Thyroid gland (tissue), 4 donors: Measurements from ENCODE around the gene YTHDF1. TPM values are rescaled to one million over a fixed set of nuclear protein-coding genes. Genes with fewer than 3 reads are reported as not detected.
A peak's percentile ranks its signal among the peaks of the same experiment; 100 is the strongest.

Source experiments
- DNase-seq, 2 donors: peaks; one replicate each; pipeline ENCODE4 v3.0.0-alpha.2; 2019
- H3K27ac ChIP-seq, 3 donors: fragments of 200-600 bp; sonication (generic); 1 replicate in 2 of 3; 2 replicates in 1 of 3; pipeline ENCODE4 v1.5.1; 2016 to 2019; ENCODE audit warnings: mild to moderate bottlenecking in 1 of 3, moderate library complexity in 1 of 3
- H3K27me3 ChIP-seq: fragments of 200-600 bp; sonication (generic); one replicate; pipeline ENCODE4 v1.5.1; 2019
- H3K36me3 ChIP-seq, 2 donors: fragments of 200-600 bp; sonication (generic); one replicate each; pipeline ENCODE4 v1.5.1; 2016 to 2019
- H3K4me1 ChIP-seq, 2 donors: fragments of 200-600 bp; sonication (generic); one replicate each; pipeline ENCODE4 v1.5.1; 2017 to 2019
- H3K4me3 ChIP-seq, 3 donors: fragments of 200-600 bp; sonication (generic); replicated peaks in 1 of 3; 1 replicate in 2 of 3; 2 replicates in 1 of 3; pipeline ENCODE4 v1.5.1; 2016; ENCODE audit warnings: mild to moderate bottlenecking in 1 of 3
- H3K9me3 ChIP-seq: fragments of 200-600 bp; sonication (generic); one replicate; pipeline ENCODE4 v1.5.1; 2017
- CTCF ChIP-seq, 6 experiments: fragments of 200-600 bp in 3 of 6; fragments of 450-650 bp in 3 of 6; sonication (generic) in 3 of 6; IDR thresholded peaks; one replicate each; pipeline ENCODE4 v1.5.1; 2016 to 2019; ENCODE audit warnings: antibody characterized with exemption in 6 of 6, mild to moderate bottlenecking in 2 of 6, inconsistent platforms in 1 of 6, moderate library complexity in 1 of 6
- POLR2A ChIP-seq, 2 donors: fragments of 450-650 bp; IDR thresholded peaks; one replicate each; pipeline ENCODE4 v1.6.1; 2017; ENCODE audit warnings: antibody characterized with exemption in 2 of 2, mild to moderate bottlenecking in 2 of 2, moderate library complexity in 1 of 2
- WGBS, 2 donors: methylation state at CpG; one replicate each; pipeline ENCODE4 v1.1.5; 2017; 5-methylcytosine and 5-hydroxymethylcytosine counted together
- intact Hi-C: fragments of 100-400 bp; cut with DNase I; formaldehyde crosslinking; loops from one replicate; pipeline ENCODE4 v1.15.1; 2023
- total RNA-seq, 4 donors: library from RNA; depleted of rRNA; stranded (reverse); fragments of >200 nt; gene quantifications; one replicate each; pipeline ENCODE4 v1.2.3, GENCODE V29; 2016

YTHDF1 gene
- total RNA-seq, 4 donors from 2014 or later = 41.3 to 54.2 (median 43.4) TPM

GRCh38 chr20:63249891-63250290 is 34.0 kb upstream of the YTHDF1 start:
- WGBS, 2 donors = 93 to 100% methylated on average over 4 to 7 of the region's 15 CpGs
- peaks cover 7% of the 10 kb centered on the region for H3K27me3 ChIP-seq

GRCh38 chr20:63248835-63249591 is 33.1 kb upstream of the YTHDF1 start:
- peaks cover under 1% of the 10 kb centered on the region for H3K27me3 ChIP-seq
- H3K4me3 ChIP-seq = no peak overlapping the region
- DNase-seq = peak; percentile 65 to 80
- H3K4me1 ChIP-seq = peaks cover 39 to 60% of the 10 kb centered on the region in 2 donors
- H3K9me3 ChIP-seq = no peaks in the 10 kb centered on the region
- peak overlapping the region; percentile 43 to 61 (median 49) for H3K27ac ChIP-seq
- intact Hi-C loops = no loop called here
- no peak for TF ChIP-seq CTCF (IDR thresholded peaks at IDR 0.05)
- no peak for TF ChIP-seq POLR2A (IDR thresholded peaks at IDR 0.05)
- H3K36me3 ChIP-seq = no peaks in the 10 kb centered on the region
- whole genome bisulfite sequencing, 2 donors = 52 to 68% methylated on average over 14 to 25 of the region's 25 CpGs

More at GRCh38 chr20:63249891-63250290, 34.0 kb upstream of the YTHDF1 start:
- Histone ChIP-seq H3K9me3 (no peaks in the 10 kb centered on the region), H3K36me3 (no peaks in the 10 kb centered on the region), H3K4me3 (no peak overlapping the region), H3K4me1 (peaks cover 45 to 69% of the 10 kb centered on the region in 2 donors), H3K27ac (peak overlapping the region; percentile 43 to 61 (median 49))
- no peak for DNase-seq
- intact Hi-C loops = no loop called here
- TF ChIP-seq POLR2A (IDR thresholded peaks at IDR 0.05) (no peak), CTCF (IDR thresholded peaks at IDR 0.05) (no peak)

- TF ChIP-seq CTCF (IDR thresholded peaks at IDR 0.05) (no peak), POLR2A (IDR thresholded peaks at IDR 0.05) (no peak)
- H3K9me3 ChIP-seq = no peaks in the 10 kb centered on the region
- WGBS, 2 donors = 82 to 89% methylated on average over 11 to 12 of the region's 24 CpGs
- peaks cover 34 to 50% of the 10 kb centered on the region in 2 donors for H3K4me1 ChIP-seq
- H3K27me3 ChIP-seq = no peaks in the 10 kb centered on the region
- no peaks in the 10 kb centered on the region for H3K36me3 ChIP-seq
- DNase-seq = no peak
- no peak overlapping the region for H3K4me3 ChIP-seq
- intact Hi-C loops = no loop called here
- H3K27ac ChIP-seq = peak overlapping the region in 1 of 3 donors; percentile 66
Observed at GRCh38 chr20:63247671-63248228, 31.8 kb upstream of the YTHDF1 start.

- WGBS, 2 donors = 7 to 14% methylated on average over 7 to 17 of the region's 50 CpGs
- TF ChIP-seq CTCF (IDR thresholded peaks at IDR 0.05) (peak in 1 of 6 experiments; percentile 5), POLR2A (IDR thresholded peaks at IDR 0.05) (no peak)
- DNase-seq = peak; percentile 83 to 87
- H3K27ac ChIP-seq = peak overlapping the region; percentile 38 to 66 (median 58)
- no peaks in the 10 kb centered on the region for H3K36me3 ChIP-seq
- H3K4me3 ChIP-seq = no peak overlapping the region
- H3K4me1 ChIP-seq = peaks cover 42 to 60% of the 10 kb centered on the region in 2 donors
- no peaks in the 10 kb centered on the region for H3K9me3 ChIP-seq
- no peaks in the 10 kb centered on the region for H3K27me3 ChIP-seq
- intact Hi-C loops = no loop called here
Observed at GRCh38 chr20:63246490-63247288, 30.8 kb upstream of the YTHDF1 start.
